WTC11 (cell line): Measurements from ENCODE around the gene TOMM7. TPM values are rescaled to one million over a fixed set of nuclear protein-coding genes. Genes with fewer than 3 reads are reported as not detected.

ENCODE experiments used
- ATF1 ChIP-seq: sonication (generic); formaldehyde crosslinking; IDR thresholded peaks from 2 replicates; pipeline ENCODE4 v1.8.1; 2023; ENCODE audit warnings: mild to moderate bottlenecking, moderate library complexity, missing genetic modification reagents
- CREM ChIP-seq: sonication (generic); formaldehyde crosslinking; IDR thresholded peaks from 2 replicates; pipeline ENCODE4 v1.8.1; 2022; ENCODE audit warnings: mild to moderate bottlenecking, missing genetic modification reagents, moderate library complexity
- ELF4 ChIP-seq: sonication (generic); formaldehyde crosslinking; IDR thresholded peaks from 2 replicates; pipeline ENCODE4 v1.8.1; 2022; ENCODE audit warnings: low read depth, mild to moderate bottlenecking, moderate library complexity, missing genetic modification reagents
- EMX1 ChIP-seq: fragments of 250-450 bp; sonication (Bioruptor Pico); IDR thresholded peaks from 2 replicates; pipeline ENCODE4 v1.8.0; 2021; ENCODE audit warnings: mild to moderate bottlenecking
- ESRRA ChIP-seq: sonication (generic); formaldehyde crosslinking; IDR thresholded peaks from 2 replicates; pipeline ENCODE4 v1.8.1; 2022; ENCODE audit warnings: mild to moderate bottlenecking, missing genetic modification reagents, borderline replicate concordance
- FOXK1 ChIP-seq: sonication (generic); formaldehyde crosslinking; IDR thresholded peaks from 2 replicates; pipeline ENCODE4 v1.8.0; 2022; ENCODE audit warnings: mild to moderate bottlenecking, moderate library complexity, missing genetic modification reagents
- GTF2I ChIP-seq: fragments of 250-450 bp; sonication (Bioruptor Pico); conservative IDR thresholded peaks from 2 replicates; pipeline ENCODE4 v1.4.0; 2021; ENCODE audit warnings: mild to moderate bottlenecking
- HMGA2 ChIP-seq: fragments of 250-450 bp; sonication (Bioruptor Pico); IDR thresholded peaks from 2 replicates; pipeline ENCODE4 v1.4.0; 2021; ENCODE audit warnings: mild to moderate bottlenecking, moderate library complexity
- JUN ChIP-seq: sonication (generic); formaldehyde crosslinking; IDR thresholded peaks from 2 replicates; pipeline ENCODE4 v1.8.0; 2023; ENCODE audit warnings: mild to moderate bottlenecking, missing genetic modification reagents
- KAT7 ChIP-seq: sonication (generic); formaldehyde crosslinking; IDR thresholded peaks from 2 replicates; pipeline ENCODE4 v1.8.1; 2023; ENCODE audit warnings: missing genetic modification reagents, mild to moderate bottlenecking, borderline replicate concordance
- NFYB ChIP-seq: sonication (generic); formaldehyde crosslinking; conservative IDR thresholded peaks from 2 replicates; pipeline ENCODE4 v1.8.0; 2022; ENCODE audit warnings: low read depth, missing genetic modification reagents
- NR1H2 ChIP-seq: sonication (generic); formaldehyde crosslinking; IDR thresholded peaks from 2 replicates; pipeline ENCODE4 v1.9.0; 2021; ENCODE audit warnings: mild to moderate bottlenecking, moderate library complexity, missing genetic modification reagents
- PRRX2 ChIP-seq: fragments of 250-450 bp; sonication (Bioruptor Pico); IDR thresholded peaks from 2 replicates; pipeline ENCODE4 v1.8.0; 2021; ENCODE audit warnings: mild to moderate bottlenecking
- SOX15 ChIP-seq: fragments of 250-450 bp; sonication (Bioruptor Pico); IDR thresholded peaks from 2 replicates; pipeline ENCODE4 v1.9.0; 2021; ENCODE audit warnings: mild to moderate bottlenecking
- ZBTB21 ChIP-seq: sonication (generic); formaldehyde crosslinking; IDR thresholded peaks from 2 replicates; pipeline ENCODE4 v1.8.1; 2023; ENCODE audit warnings: mild to moderate bottlenecking, missing genetic modification reagents, borderline replicate concordance
- total RNA-seq: library from RNA; stranded (reverse); gene quantifications from 3 replicates; pipeline ENCODE4 v1.2.3, GENCODE V29; 2021
- TF ChIP-seq, protein P1 (sequence below): fragments of 250-450 bp; sonication (Bioruptor Pico); IDR thresholded peaks from 2 replicates; pipeline ENCODE4 v1.9.0; 2021; ENCODE audit warnings: moderate library complexity, mild to moderate bottlenecking, inconsistent platforms, borderline replicate concordance
- TF ChIP-seq, protein P2 (sequence below): sonication (generic); formaldehyde crosslinking; conservative IDR thresholded peaks from 2 replicates; pipeline ENCODE4 v1.8.1; 2022; ENCODE audit warnings: mild to moderate bottlenecking, missing genetic modification reagents
- TF ChIP-seq, protein P3 (sequence below): sonication (generic); formaldehyde crosslinking; IDR thresholded peaks from 2 replicates; pipeline ENCODE4 v1.8.0; 2022; ENCODE audit warnings: mild to moderate bottlenecking, missing genetic modification reagents
- TF ChIP-seq, protein P4 (sequence below): sonication (generic); formaldehyde crosslinking; IDR thresholded peaks from 2 replicates; pipeline ENCODE4 v1.8.1; 2022; ENCODE audit warnings: low read depth, mild to moderate bottlenecking, moderate library complexity, missing genetic modification reagents, borderline replicate concordance
- TF ChIP-seq, protein P5 (sequence below): fragments of 250-450 bp; sonication (Bioruptor Pico); IDR thresholded peaks from 2 replicates; pipeline ENCODE4 v2.1.2; 2022; ENCODE audit warnings: mild to moderate bottlenecking, moderate library complexity
- TF ChIP-seq, protein P6 (sequence below): sonication (generic); formaldehyde crosslinking; IDR thresholded peaks from 2 replicates; pipeline ENCODE4 v1.8.1; 2023; ENCODE audit warnings: mild to moderate bottlenecking, moderate library complexity, missing genetic modification reagents
- TF ChIP-seq, protein P7 (sequence below): fragments of 250-450 bp; sonication (Bioruptor Pico); IDR thresholded peaks from 2 replicates; pipeline ENCODE4 v1.8.0; 2021; ENCODE audit warnings: mild to moderate bottlenecking
- TF ChIP-seq, protein P8 (sequence below): sonication (generic); formaldehyde crosslinking; IDR thresholded peaks from 2 replicates; pipeline ENCODE4 v1.8.0; 2022; ENCODE audit warnings: mild to moderate bottlenecking, missing genetic modification reagents
- TF ChIP-seq, protein P9 (sequence below): fragments of 250-450 bp; sonication (Bioruptor Pico); conservative IDR thresholded peaks from 2 replicates; pipeline ENCODE4 v1.9.0; 2021; ENCODE audit warnings: mild to moderate bottlenecking
- TF ChIP-seq, protein P10 (sequence below): sonication (generic); formaldehyde crosslinking; IDR thresholded peaks from 2 replicates; pipeline ENCODE4 v1.8.1; 2023; ENCODE audit warnings: mild to moderate bottlenecking, missing genetic modification reagents, borderline replicate concordance

The TOMM7 gene
- total RNA-seq, 1 experiment from 2014 or later, result 500 TPM

DNA sequence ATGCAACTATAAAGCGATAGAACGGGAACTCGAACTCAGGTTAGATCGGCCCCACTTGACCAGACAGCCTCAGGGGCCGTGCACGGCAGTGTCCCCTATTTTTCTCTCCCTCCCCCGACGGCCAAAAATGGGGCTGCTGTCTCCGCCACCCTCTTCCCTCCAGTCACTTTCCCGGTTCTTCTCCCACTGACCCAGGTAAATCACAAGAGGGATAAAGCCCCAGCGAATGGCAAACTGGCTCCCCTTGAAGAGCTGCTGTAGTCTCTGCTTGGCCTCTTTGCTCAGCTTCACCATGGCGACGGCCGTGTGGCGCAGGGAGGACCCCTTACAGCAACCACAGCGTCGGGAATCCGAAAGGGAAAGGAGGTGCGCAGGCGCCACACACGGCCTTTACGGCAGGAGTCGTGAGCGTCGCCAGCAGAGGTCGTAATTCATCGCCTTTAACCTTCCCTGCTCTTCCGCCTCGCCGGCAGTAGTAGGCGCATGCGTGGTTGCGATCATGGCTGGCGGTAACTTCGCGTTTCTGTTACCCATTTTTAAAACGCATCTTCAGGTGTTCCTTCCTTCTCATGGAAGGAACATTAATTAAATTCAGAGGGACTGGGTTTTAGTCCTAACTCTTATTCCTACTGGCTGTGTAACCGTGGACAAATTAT, at the start of gene TOMM7 (continued):
- TF ChIP-seq, protein P1, sequence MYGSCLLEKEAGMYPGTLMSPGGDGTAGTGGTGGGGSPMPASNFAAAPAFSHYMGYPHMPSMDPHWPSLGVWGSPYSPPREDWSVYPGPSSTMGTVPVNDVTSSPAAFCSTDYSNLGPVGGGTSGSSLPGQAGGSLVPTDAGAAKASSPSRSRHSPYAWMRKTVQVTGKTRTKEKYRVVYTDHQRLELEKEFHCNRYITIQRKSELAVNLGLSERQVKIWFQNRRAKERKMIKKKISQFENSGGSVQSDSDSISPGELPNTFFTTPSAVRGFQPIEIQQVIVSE (CRISPR knock-in tag), result no peak
- TF ChIP-seq HMGA2 (no peak), FOXK1 (CRISPR knock-in tag) (peak; percentile 70; the same call in 1 of the 2 replicates), GTF2I (CRISPR knock-in tag) (no peak), ESRRA (CRISPR knock-in tag) (no peak), CREM (CRISPR knock-in tag) (peak; percentile 79), EMX1 (no peak), NR1H2 (CRISPR knock-in tag) (no peak), SOX15 (no peak), ATF1 (no peak), PRRX2 (CRISPR knock-in tag) (no peak), ELF4 (CRISPR knock-in tag) (no peak), ZBTB21 (CRISPR knock-in tag) (no peak), NFYB (CRISPR knock-in tag) (no peak), JUN (CRISPR knock-in tag) (no peak), KAT7 (CRISPR knock-in tag) (peak; percentile 57; the same call in 1 of the 2 replicates)
- TF ChIP-seq, protein P2, sequence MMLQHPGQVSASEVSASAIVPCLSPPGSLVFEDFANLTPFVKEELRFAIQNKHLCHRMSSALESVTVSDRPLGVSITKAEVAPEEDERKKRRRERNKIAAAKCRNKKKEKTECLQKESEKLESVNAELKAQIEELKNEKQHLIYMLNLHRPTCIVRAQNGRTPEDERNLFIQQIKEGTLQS (CRISPR knock-in tag), result no peak
- TF ChIP-seq, protein P3, sequence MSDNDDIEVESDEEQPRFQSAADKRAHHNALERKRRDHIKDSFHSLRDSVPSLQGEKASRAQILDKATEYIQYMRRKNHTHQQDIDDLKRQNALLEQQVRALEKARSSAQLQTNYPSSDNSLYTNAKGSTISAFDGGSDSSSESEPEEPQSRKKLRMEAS, result peak; percentile 89
- TF ChIP-seq, protein P4, sequence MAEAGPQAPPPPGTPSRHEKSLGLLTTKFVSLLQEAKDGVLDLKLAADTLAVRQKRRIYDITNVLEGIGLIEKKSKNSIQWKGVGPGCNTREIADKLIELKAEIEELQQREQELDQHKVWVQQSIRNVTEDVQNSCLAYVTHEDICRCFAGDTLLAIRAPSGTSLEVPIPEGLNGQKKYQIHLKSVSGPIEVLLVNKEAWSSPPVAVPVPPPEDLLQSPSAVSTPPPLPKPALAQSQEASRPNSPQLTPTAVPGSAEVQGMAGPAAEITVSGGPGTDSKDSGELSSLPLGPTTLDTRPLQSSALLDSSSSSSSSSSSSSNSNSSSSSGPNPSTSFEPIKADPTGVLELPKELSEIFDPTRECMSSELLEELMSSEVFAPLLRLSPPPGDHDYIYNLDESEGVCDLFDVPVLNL (CRISPR knock-in tag), result no peak
- TF ChIP-seq, protein P5, sequence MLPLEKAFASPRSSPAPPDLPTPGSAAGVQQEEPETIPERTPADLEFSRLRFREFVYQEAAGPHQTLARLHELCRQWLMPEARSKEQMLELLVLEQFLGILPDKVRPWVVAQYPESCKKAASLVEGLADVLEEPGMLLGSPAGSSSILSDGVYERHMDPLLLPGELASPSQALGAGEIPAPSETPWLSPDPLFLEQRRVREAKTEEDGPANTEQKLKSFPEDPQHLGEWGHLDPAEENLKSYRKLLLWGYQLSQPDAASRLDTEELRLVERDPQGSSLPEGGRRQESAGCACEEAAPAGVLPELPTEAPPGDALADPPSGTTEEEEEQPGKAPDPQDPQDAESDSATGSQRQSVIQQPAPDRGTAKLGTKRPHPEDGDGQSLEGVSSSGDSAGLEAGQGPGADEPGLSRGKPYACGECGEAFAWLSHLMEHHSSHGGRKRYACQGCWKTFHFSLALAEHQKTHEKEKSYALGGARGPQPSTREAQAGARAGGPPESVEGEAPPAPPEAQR (CRISPR knock-in tag), result no peak
- TF ChIP-seq, protein P6, sequence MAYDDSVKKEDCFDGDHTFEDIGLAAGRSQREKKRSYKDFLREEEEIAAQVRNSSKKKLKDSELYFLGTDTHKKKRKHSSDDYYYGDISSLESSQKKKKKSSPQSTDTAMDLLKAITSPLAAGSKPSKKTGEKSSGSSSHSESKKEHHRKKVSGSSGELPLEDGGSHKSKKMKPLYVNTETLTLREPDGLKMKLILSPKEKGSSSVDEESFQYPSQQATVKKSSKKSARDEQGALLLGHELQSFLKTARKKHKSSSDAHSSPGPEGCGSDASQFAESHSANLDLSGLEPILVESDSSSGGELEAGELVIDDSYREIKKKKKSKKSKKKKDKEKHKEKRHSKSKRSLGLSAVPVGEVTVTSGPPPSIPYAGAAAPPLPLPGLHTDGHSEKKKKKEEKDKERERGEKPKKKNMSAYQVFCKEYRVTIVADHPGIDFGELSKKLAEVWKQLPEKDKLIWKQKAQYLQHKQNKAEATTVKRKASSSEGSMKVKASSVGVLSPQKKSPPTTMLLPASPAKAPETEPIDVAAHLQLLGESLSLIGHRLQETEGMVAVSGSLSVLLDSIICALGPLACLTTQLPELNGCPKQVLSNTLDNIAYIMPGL (CRISPR knock-in tag), result 0 out of 2 replicates have a peak, but pooled peaks have one; percentile 36
- TF ChIP-seq, protein P7, sequence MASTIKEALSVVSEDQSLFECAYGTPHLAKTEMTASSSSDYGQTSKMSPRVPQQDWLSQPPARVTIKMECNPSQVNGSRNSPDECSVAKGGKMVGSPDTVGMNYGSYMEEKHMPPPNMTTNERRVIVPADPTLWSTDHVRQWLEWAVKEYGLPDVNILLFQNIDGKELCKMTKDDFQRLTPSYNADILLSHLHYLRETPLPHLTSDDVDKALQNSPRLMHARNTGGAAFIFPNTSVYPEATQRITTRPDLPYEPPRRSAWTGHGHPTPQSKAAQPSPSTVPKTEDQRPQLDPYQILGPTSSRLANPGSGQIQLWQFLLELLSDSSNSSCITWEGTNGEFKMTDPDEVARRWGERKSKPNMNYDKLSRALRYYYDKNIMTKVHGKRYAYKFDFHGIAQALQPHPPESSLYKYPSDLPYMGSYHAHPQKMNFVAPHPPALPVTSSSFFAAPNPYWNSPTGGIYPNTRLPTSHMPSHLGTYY (CRISPR knock-in tag), result no peak
- TF ChIP-seq, protein P8, sequence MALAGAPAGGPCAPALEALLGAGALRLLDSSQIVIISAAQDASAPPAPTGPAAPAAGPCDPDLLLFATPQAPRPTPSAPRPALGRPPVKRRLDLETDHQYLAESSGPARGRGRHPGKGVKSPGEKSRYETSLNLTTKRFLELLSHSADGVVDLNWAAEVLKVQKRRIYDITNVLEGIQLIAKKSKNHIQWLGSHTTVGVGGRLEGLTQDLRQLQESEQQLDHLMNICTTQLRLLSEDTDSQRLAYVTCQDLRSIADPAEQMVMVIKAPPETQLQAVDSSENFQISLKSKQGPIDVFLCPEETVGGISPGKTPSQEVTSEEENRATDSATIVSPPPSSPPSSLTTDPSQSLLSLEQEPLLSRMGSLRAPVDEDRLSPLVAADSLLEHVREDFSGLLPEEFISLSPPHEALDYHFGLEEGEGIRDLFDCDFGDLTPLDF (CRISPR knock-in tag), result 0 out of 2 replicates have a peak, but pooled peaks have one; percentile 33
- TF ChIP-seq, protein P9, sequence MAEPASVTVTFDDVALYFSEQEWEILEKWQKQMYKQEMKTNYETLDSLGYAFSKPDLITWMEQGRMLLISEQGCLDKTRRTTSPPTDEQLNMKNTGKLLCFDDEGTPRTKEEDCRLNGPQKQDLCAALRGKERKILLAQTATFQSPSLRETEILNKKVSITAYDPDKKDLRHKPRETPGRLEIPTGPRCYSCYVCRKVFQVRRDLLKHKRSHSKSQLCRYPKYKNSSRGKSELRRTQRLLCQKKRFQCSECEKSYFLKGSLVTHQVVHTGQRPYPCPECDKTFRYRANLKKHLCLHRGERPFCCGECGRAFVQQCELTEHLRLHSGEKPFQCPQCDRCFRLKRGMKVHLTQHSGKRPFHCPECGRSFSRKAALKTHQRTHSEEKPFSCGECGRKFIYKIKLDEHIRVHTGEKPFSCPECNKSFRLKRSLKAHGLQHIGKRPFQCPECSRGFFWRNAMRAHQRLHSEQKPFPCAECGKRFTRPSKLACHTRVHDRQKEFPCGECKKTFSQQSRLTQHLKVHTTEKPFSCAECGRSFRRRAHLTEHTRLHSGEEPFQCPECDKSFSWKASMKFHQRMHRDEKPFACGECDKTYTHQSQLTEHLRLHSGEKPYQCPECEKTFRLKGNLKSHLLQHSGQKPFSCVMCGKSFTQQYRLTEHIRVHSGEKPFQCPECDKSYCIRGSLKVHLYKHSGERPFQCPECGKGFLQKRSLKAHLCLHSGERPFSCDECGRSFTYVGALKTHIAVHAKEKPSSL (CRISPR knock-in tag), result no peak
- TF ChIP-seq, protein P10, sequence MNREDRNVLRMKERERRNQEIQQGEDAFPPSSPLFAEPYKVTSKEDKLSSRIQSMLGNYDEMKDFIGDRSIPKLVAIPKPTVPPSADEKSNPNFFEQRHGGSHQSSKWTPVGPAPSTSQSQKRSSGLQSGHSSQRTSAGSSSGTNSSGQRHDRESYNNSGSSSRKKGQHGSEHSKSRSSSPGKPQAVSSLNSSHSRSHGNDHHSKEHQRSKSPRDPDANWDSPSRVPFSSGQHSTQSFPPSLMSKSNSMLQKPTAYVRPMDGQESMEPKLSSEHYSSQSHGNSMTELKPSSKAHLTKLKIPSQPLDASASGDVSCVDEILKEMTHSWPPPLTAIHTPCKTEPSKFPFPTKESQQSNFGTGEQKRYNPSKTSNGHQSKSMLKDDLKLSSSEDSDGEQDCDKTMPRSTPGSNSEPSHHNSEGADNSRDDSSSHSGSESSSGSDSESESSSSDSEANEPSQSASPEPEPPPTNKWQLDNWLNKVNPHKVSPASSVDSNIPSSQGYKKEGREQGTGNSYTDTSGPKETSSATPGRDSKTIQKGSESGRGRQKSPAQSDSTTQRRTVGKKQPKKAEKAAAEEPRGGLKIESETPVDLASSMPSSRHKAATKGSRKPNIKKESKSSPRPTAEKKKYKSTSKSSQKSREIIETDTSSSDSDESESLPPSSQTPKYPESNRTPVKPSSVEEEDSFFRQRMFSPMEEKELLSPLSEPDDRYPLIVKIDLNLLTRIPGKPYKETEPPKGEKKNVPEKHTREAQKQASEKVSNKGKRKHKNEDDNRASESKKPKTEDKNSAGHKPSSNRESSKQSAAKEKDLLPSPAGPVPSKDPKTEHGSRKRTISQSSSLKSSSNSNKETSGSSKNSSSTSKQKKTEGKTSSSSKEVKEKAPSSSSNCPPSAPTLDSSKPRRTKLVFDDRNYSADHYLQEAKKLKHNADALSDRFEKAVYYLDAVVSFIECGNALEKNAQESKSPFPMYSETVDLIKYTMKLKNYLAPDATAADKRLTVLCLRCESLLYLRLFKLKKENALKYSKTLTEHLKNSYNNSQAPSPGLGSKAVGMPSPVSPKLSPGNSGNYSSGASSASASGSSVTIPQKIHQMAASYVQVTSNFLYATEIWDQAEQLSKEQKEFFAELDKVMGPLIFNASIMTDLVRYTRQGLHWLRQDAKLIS (CRISPR knock-in tag), result no peak; the same call in 1 of the 2 replicates
